Spleen (tissue), 7 donors: Measurements from ENCODE around the gene TMEM164.

Source experiments
- CTCF ChIP-seq, 11 experiments: fragments of 200-600 bp in 7 of 11; fragments of 450-650 bp in 4 of 11; sonication (generic) in 4 of 11; IDR thresholded peaks in 8 of 11; conservative IDR thresholded peaks in 3 of 11; 1 replicate in 7 of 11; 2 replicates in 4 of 11; pipeline versions ENCODE4 v1.4.0 to v1.8.0; 2016 to 2021; ENCODE audit warnings: antibody characterized with exemption in 11 of 11, inconsistent platforms in 4 of 11, mild to moderate bottlenecking in 1 of 11
- POLR2A ChIP-seq, 3 donors: fragments of 450-650 bp; IDR thresholded peaks; one replicate each; pipeline ENCODE4 v1.5.1; 2017; ENCODE audit warnings: antibody characterized with exemption in 3 of 3, mild to moderate bottlenecking in 1 of 3
- POLR2AphosphoS5 ChIP-seq, 3 donors: sonication (generic); formaldehyde crosslinking; IDR thresholded peaks; one replicate each; pipeline ENCODE4 v1.5.1; 2017; ENCODE audit warnings: antibody characterized with exemption in 3 of 3
- donor health status: DM: no; HTN: no; CAD: no; lungs with moderate emphysema.
- donor health status: DM: no; HTN: no; CAD: no.
- donor health status: DM: no; HTN: no; CAD: no.

GRCh38 chrX:110044346-110045249 is 41.7 kb downstream of the TMEM164 start:
- TF ChIP-seq CTCF (IDR thresholded peaks at IDR 0.05 in 8 of 11, conservative IDR thresholded peaks at IDR 0.05 in 3 of 11): no peak
- no peak for TF ChIP-seq POLR2AphosphoS5 (IDR thresholded peaks at IDR 0.05)
- TF ChIP-seq POLR2A (IDR thresholded peaks at IDR 0.05): no peak
